Subcutaneous adipose tissue (tissue), 4 donors: Measurements from ENCODE around the gene FGF14. TPM values are rescaled to one million over a fixed set of nuclear protein-coding genes. Genes with fewer than 3 reads are reported as not detected.

ENCODE experiments used
- CTCF ChIP-seq: fragments of 450-650 bp; IDR thresholded peaks from one replicate; pipeline ENCODE4 v1.5.1; 2016; ENCODE audit warnings: low read depth, mild to moderate bottlenecking, control low read depth, antibody characterized with exemption, moderate library complexity
- total RNA-seq, 4 donors: library from RNA; depleted of rRNA; stranded (reverse); fragments of >200 nt; gene quantifications; one replicate each; pipeline ENCODE4 v1.1.0, GENCODE V29; 2016

The FGF14 gene
- total RNA-seq, 4 donors from 2014 or later: 0.17 to 3.6 (median 0.93) TPM

- TF ChIP-seq CTCF: no peak
Observed at GRCh38 chr13:101695870-101696516, 705.9 kb downstream of the FGF14 start.

GRCh38 chr13:101691341-101691860 is 710.4 kb downstream of the FGF14 start:
- TF ChIP-seq CTCF: no peak

- no peak for TF ChIP-seq CTCF
Observed at GRCh38 chr13:101690871-101691270, 711.0 kb downstream of the FGF14 start.

- TF ChIP-seq CTCF: no peak
Observed at GRCh38 chr13:101686003-101686402, 715.8 kb downstream of the FGF14 start.

GRCh38 chr13:101681834-101682233 is 720.0 kb downstream of the FGF14 start:
- no peak for TF ChIP-seq CTCF

GRCh38 chr13:101673360-101674105 is 728.3 kb downstream of the FGF14 start:
- no peak for TF ChIP-seq CTCF

- no peak for TF ChIP-seq CTCF
Observed at GRCh38 chr13:101661839-101662238, 740.0 kb downstream of the FGF14 start.
